Epithelial cell of esophagus (primary cell): ENCODE results near the gene FAM222A.

ENCODE experiments used
- DNase-seq: peaks from one replicate; pipeline ENCODE4 v3.0.0; 2010; ENCODE audit warnings: low read depth
- H3K4me3 ChIP-seq: 2 replicates; pipeline ENCODE4 v1.5.1; 2011; ENCODE audit warnings: mild to moderate bottlenecking, low read length, control low read depth
- TF ChIP-seq, protein P1 (sequence below): IDR thresholded peaks from 2 replicates; pipeline ENCODE4 v1.5.1; 2011; ENCODE audit warnings: low read depth, mild to moderate bottlenecking, low read length, control low read depth, inconsistent platforms; ENCODE audit not compliant: insufficient read depth; ENCODE audit errors: missing control alignments

FAM222A gene

DNA sequence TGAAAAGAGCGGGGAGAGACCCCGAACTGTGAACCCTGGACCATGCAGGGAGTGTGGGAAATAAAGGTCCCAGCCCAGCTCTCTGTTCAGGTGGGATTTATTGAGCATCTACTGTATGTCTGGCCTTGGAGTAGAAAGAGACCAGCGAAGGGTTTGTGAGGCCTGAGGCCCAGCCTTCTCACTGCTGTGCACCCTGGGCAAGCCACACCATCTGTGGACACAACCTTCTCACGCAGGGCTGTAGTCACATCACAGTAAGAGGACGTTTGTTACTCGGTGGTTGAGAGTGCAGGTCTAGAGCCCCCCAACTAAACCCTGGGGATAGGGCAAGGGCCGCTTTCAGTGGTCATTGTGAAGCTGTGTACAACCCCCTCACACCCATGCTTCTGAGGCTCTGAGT lies 18.2 kb downstream of the FAM222A start:
- no peak overlapping the region for H3K4me3 ChIP-seq
- no peak for DNase-seq
- TF ChIP-seq, protein P1, sequence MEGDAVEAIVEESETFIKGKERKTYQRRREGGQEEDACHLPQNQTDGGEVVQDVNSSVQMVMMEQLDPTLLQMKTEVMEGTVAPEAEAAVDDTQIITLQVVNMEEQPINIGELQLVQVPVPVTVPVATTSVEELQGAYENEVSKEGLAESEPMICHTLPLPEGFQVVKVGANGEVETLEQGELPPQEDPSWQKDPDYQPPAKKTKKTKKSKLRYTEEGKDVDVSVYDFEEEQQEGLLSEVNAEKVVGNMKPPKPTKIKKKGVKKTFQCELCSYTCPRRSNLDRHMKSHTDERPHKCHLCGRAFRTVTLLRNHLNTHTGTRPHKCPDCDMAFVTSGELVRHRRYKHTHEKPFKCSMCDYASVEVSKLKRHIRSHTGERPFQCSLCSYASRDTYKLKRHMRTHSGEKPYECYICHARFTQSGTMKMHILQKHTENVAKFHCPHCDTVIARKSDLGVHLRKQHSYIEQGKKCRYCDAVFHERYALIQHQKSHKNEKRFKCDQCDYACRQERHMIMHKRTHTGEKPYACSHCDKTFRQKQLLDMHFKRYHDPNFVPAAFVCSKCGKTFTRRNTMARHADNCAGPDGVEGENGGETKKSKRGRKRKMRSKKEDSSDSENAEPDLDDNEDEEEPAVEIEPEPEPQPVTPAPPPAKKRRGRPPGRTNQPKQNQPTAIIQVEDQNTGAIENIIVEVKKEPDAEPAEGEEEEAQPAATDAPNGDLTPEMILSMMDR: no peak

DNA sequence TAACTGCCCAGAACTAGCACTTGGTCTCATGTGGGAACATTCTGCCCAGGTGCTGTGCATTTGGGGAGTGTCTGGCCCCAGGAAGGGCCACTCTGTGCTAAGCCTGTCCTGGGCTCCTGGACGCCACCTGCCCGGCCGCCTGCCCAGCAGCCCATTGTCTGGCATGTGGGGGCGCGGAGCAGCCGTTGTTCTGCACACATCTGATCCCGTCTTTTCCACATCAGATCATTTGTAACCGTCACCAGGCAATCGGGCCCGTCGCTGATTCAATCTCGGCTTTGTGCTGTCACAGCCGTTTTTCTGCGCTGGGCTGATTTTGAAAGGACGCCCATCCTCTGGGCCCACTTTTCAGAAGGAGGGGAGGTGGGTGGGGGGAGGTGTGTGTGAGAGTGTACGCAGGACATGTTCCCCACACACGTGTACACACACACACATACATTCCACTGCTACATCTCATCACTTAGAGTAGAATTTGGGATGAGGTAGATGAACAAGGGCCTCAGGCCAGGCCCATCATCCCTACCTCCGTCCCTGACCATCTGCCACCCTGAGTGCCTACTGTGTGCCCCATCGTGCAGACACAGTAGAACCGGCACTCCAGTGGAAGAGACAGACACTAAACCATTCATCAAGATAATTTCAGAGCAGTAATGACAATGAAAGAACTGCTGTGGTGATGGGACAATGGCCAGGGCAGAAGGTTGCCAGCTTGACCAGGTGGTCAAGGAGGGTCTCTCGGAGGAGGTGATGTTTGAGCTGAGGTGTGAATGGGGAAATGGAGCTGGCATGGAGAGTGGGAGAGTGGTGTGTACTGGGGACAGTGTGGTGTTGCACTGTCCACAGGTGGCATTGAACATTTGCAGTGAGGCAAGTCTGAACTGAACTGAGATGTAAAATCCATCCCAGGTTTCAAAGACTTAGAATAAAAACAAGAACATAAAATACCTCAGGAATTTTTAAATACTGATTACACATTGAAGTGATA lies 19.0 kb downstream of the FAM222A start:
- DNase-seq: no peak
- no peak overlapping the region for H3K4me3 ChIP-seq
- TF ChIP-seq, protein P1: no peak

DNA sequence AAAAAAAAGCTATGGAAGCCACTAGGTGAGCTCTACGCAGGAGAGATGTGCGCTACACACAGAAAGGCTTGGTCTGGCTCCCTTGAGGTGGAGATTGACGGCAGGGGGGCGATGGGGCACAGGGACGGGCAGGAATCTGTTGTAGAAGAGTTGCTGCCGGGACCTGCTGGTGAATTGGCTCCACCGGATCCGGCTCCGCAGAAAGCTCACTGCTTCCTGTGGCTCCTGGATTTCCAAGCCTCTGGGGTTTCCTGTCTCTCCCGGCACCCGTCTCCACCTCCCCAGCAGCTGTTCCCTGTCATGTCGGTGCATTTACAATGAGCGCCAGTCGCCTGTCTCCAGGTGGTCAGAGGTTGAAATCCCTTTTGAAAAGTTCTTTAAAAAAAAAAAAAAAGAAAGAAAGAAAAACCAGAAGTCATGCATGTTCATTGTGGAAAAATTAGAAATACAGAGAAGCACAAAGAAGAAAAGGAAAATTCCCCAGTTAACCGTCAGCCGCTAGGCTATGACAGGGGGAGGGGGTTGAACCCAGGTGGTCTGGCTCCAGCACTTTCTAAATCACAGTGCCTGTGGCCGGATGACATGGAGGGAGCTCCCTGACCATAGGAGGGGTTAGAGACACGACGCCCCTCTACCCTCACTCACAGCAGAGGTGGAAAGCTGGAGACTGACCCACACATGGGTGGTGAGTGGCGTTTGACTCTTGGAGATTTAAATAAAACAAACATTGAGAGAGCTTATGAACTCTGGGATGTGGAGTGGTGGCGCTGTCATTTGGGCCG lies 20.8 kb downstream of the FAM222A start:
- peak; percentile 20 for DNase-seq
- no peak overlapping the region for H3K4me3 ChIP-seq
- TF ChIP-seq, protein P1: no peak

DNA sequence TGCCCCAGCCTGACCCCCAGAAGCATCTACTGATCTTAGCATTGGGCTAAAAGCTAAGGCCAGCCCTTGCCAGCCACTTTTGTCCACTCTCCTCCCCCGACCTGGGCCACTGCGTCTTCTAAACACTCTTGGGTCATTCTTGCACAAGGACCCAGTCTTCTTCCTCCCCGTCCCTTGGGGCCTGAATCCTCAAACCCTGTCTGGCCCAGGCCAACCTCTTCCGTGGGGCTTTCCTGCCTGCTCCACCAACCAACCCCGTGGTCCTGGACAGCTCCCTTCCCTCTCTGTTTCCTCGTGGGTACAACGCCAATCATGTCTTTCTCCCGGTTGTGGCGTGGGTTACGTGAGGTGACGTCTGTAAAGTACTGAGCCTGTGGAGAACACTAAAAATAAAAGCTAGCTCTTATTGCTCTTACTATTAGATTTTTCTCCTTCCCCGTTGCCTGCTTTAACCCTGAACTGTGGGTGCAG lies 21.5 kb downstream of the FAM222A start:
- TF ChIP-seq, protein P1: no peak
- DNase-seq: no peak
- no peak overlapping the region for H3K4me3 ChIP-seq

DNA sequence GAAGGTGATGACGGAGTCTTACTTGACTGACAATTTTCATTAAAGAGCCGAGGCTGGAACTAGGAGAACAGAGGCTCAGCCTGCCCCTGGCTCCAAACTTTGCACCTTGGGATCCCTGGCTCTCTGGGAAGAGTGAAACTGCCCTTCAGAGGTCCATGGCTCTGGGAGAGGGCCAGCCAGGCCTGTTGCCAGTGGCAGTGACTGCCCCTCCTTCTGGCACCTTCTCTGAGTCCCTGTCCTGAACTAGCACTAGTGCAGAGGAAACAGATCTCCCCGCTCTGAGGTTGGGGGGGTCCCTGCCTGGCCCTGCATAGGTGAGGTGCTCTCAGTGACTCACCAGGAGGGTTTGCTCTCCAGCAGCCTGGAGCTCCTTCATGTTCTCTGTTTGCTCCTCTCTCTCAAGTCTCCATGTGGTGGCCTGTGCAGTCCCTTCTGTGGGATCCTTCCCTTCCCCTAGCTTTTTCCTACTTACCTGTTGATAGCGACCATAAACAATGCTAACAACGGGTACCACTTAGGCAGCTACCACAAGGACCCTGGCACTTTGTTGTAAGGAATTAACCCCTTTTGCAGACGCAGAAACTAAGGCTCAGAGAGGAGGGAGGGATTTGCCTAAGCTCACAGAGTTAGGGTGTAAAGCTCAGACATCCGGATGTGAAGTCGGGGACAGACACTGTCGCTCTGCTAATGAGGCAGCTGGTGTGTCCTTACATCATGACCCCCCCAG lies 22.4 kb downstream of the FAM222A start:
- no peak overlapping the region for H3K4me3 ChIP-seq
- TF ChIP-seq, protein P1: no peak
- DNase-seq: no peak

DNA sequence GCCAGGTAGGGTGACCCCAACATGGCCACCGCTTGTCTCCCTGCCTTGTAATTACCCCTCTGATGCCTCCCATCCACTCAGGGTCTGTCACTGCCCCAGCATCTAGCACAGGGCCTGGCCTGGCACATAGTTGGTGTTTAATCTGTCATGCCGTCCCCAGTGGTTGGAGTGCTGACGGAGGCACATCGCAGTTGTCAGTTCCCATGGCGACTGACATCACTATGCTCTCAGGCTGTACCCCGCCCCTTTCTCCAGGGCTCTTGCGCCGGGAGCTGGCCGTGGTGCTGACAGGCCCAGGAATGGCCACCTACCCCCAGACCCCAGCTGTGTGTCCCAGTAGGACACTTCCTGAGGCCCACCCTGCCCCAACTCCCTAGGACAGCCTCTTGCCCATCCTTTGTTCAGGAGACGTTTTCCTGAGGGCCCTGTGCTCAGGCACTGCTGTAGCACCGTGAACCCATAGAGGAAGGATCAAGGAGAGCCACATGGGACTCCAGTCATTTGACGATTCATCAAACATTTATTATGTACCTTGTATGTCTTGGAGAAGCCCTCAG lies 23.0 kb downstream of the FAM222A start:
- TF ChIP-seq, protein P1: no peak
- no peak overlapping the region for H3K4me3 ChIP-seq
- peak; percentile 45 for DNase-seq
